Measurements from ENCODE around the gene TRANK1.

TRANK1 gene

DNA sequence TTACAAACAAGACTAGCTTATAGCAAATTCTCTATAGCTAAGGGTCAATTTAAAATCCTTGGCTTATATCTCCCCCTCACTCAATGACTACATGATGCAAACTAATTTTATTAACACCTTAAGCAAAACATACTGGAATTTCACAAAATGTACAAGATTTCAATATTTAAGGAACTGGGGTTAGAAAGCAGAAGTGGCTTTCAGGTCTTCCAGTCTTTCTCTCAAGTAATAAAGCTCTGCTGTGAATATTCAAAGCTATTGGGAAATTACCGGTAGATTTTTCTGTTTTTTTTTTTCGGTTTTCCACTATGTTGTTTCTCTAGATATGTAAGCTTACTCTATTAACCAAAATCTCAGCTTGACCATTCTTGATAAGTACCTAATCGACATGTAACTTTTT, 44.2 kb upstream of the TRANK1 start:
- no peak for TF ChIP-seq CTCF (IDR thresholded peaks at IDR 0.05; ENCODE audit: low read length, missing control alignments)
- DNase-seq (ENCODE audit: low read depth) = no peak
- peak overlapping the region; percentile 90 for H3K4me3 ChIP-seq (replicated peaks; ENCODE audit: low read depth, low read length)

GRCh38 chr3:36988356-36988755, 43.5 kb upstream of the TRANK1 start:
- no peak for TF ChIP-seq CTCF (IDR thresholded peaks at IDR 0.05; ENCODE audit: low read length, missing control alignments)
- no peak overlapping the region for H3K4me3 ChIP-seq (replicated peaks; ENCODE audit: low read depth, low read length)
- DNase-seq (ENCODE audit: low read depth) = no peak

GRCh38 chr3:36981006-36981405, 36.2 kb upstream of the TRANK1 start:
- no peak for TF ChIP-seq CTCF (IDR thresholded peaks at IDR 0.05; ENCODE audit: low read length, missing control alignments)
- DNase-seq (ENCODE audit: low read depth) = no peak
- H3K4me3 ChIP-seq (replicated peaks; ENCODE audit: low read depth, low read length) = no peak overlapping the region

GRCh38 chr3:36973139-36973538, 28.3 kb upstream of the TRANK1 start:
- no peak overlapping the region for H3K4me3 ChIP-seq (replicated peaks; ENCODE audit: low read depth, low read length)
- TF ChIP-seq CTCF (IDR thresholded peaks at IDR 0.05; ENCODE audit: low read length, missing control alignments) = no peak
- DNase-seq (ENCODE audit: low read depth) = no peak

DNA sequence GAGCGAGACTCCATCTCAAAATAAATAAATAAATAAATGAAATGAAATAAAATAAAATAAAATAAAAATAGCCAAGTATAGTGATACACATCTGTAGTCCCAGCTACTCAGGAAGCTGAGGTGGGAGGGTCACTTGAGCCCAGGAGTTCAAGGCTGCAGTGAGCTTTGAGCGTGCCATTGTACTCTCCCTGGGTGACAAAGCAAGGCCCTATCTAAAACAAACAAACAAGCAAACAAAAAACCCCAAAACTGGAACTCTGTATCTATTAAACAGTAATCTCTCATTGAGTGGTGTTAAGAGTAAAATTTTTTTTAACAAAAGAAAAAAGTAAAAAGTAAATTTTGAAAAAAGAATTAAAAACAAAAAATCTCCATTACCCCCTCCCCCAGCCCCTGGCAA, 27.3 kb upstream of the TRANK1 start:
- no peak for DNase-seq (ENCODE audit: low read depth)
- no peak for TF ChIP-seq CTCF (IDR thresholded peaks at IDR 0.05; ENCODE audit: low read length, missing control alignments)
- no peak overlapping the region for H3K4me3 ChIP-seq (replicated peaks; ENCODE audit: low read depth, low read length)

DNA sequence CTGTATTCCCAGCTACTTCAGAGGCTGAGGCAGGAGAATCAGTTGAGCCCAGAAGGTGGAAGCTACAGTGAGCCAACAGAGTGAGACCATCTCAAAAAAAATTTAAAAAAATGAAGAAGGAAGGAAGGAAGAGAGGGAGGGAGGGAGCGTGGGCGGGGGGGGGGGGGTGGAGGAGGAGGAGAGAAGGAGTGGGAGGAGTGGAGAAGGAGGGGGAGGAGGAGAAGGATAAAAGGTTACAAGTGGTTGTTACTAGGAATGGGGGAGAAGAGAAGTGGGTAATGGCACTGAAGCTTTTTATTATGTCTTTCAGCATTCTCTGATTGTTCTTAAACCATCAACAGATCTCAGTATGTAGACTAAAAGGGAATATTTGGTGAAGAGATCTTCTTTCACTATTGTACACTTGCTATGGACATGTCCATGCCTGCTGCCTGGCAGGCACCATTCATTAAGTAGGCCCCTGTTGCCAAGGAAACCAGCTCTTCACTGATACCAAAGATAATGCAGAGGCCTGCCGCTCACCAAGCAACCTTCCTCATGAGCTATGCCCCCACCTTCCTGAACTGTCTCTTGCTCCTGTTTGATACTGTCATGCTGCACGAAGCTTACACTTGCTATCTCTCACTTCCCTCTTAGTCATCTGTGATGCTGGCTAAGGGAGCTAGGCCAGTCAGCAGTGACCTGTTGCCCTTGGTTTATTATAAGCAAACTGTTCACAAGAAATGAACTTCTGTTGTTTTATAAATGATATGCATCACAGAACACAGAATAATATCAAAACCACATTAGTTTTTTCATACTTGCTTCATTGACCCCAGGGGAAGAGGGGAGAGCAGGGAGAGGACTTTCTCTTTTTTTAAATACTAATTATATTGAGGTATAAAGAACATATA, 24.9 kb upstream of the TRANK1 start:
- DNase-seq (ENCODE audit: low read depth) = peak; percentile 55
- TF ChIP-seq CTCF (IDR thresholded peaks at IDR 0.05; ENCODE audit: low read length, missing control alignments) = no peak
- H3K4me3 ChIP-seq (replicated peaks; ENCODE audit: low read depth, low read length) = no peak overlapping the region

GRCh38 chr3:36969085-36969484, 24.2 kb upstream of the TRANK1 start:
- H3K4me3 ChIP-seq (replicated peaks; ENCODE audit: low read depth, low read length) = no peak overlapping the region
- no peak for TF ChIP-seq CTCF (IDR thresholded peaks at IDR 0.05; ENCODE audit: low read length, missing control alignments)
- DNase-seq (ENCODE audit: low read depth) = no peak
